VCaP (cell line): ENCODE data around the gene DPYSL5.
A peak's percentile ranks its signal among the peaks of the same experiment; 100 is the strongest.

Experiments used
- H3K27ac ChIP-seq: fragments of 450-650 bp; 2 replicates; pipeline ENCODE4 v1.5.1; 2017
- CTCF ChIP-seq: fragments of 450-650 bp; conservative IDR thresholded peaks from 2 replicates; pipeline ENCODE4 v1.5.1; 2017; ENCODE audit warnings: mild to moderate bottlenecking, moderate library complexity

The DPYSL5 gene

GRCh38 chr2:26916128-26916692 lies 68.3 kb downstream of the DPYSL5 start:
- no peak for TF ChIP-seq CTCF
- H3K27ac ChIP-seq: no peak overlapping the region

GRCh38 chr2:26917135-26917836 lies 69.4 kb downstream of the DPYSL5 start:
- no peak overlapping the region for H3K27ac ChIP-seq
- TF ChIP-seq CTCF: no peak

- TF ChIP-seq CTCF: no peak
- no peak overlapping the region for H3K27ac ChIP-seq
These were observed 73.4 kb downstream of the DPYSL5 start for GRCh38 chr2:26921323-26921722.

- peak; percentile 92 for TF ChIP-seq CTCF
- peak overlapping the region; percentile 40 for H3K27ac ChIP-seq
These were observed 74.7 kb downstream of the DPYSL5 start for GRCh38 chr2:26922405-26923188.

- H3K27ac ChIP-seq: peak overlapping the region; percentile 40; the same call in 1 of the 2 replicates
These were observed 75.2 kb downstream of the DPYSL5 start for GRCh38 chr2:26923189-26923466.

GRCh38 chr2:26924731-26925099 lies 76.8 kb downstream of the DPYSL5 start:
- no peak for TF ChIP-seq CTCF
- no peak overlapping the region for H3K27ac ChIP-seq

- TF ChIP-seq CTCF: no peak
- H3K27ac ChIP-seq: no peak overlapping the region
These were observed 77.3 kb downstream of the DPYSL5 start for GRCh38 chr2:26925100-26925791.
